Left ventricle myocardium inferior (tissue), 1 donor: ENCODE results near the gene FGD5. TPM values are rescaled to one million over a fixed set of nuclear protein-coding genes. Genes with fewer than 3 reads are reported as not detected.

Experiments used
- DNase-seq: peaks from one replicate; pipeline ENCODE4 v3.0.0-alpha.2; 2020
- H3K27ac ChIP-seq: fragments of 200-600 bp; replicated peaks from 2 replicates; pipeline ENCODE4 v1.8.0; 2021
- H3K27me3 ChIP-seq: fragments of 200-600 bp; 2 replicates; pipeline ENCODE4 v1.8.0; 2021; ENCODE audit warnings: low read depth
- H3K36me3 ChIP-seq: fragments of 200-600 bp; 2 replicates; pipeline ENCODE4 v1.8.0; 2021
- H3K4me1 ChIP-seq: fragments of 200-600 bp; 2 replicates; pipeline ENCODE4 v1.8.0; 2021
- H3K4me3 ChIP-seq: fragments of 200-600 bp; 2 replicates; pipeline ENCODE4 v1.8.0; 2021; ENCODE audit warnings: mild to moderate bottlenecking, moderate library complexity
- H3K9me3 ChIP-seq: fragments of 200-600 bp; replicated peaks from 2 replicates; pipeline ENCODE4 v1.8.0; 2021
- intact Hi-C: fragments of 100-400 bp; cut with micrococcal nuclease; formaldehyde crosslinking; loops from one replicate; pipeline ENCODE4 v1.11.0; 2022
- total RNA-seq: library from RNA; stranded (reverse); fragmentation: NEBNext Ultra II Directional; extraction: Animal tissue kit (Norgen Biotek cat#: 25700); gene quantifications from one replicate; pipeline ENCODE4 v1.2.1, GENCODE V29; 2021
- TF ChIP-seq, protein P1 (sequence below): fragments of 200-600 bp; IDR thresholded peaks from 2 replicates; pipeline ENCODE4 v1.8.0; 2021; ENCODE audit warnings: antibody characterized with exemption, mild to moderate bottlenecking, borderline replicate concordance
- donor health status: DM: no; HTN: yes; CAD: no; lungs with severe emphysema.

Gene FGD5
- total RNA-seq, 1 donor from 2014 or later, result 13.9 TPM

- H3K36me3 ChIP-seq, result peaks cover 28% of the 10 kb centered on the region
- TF ChIP-seq, protein P1, sequence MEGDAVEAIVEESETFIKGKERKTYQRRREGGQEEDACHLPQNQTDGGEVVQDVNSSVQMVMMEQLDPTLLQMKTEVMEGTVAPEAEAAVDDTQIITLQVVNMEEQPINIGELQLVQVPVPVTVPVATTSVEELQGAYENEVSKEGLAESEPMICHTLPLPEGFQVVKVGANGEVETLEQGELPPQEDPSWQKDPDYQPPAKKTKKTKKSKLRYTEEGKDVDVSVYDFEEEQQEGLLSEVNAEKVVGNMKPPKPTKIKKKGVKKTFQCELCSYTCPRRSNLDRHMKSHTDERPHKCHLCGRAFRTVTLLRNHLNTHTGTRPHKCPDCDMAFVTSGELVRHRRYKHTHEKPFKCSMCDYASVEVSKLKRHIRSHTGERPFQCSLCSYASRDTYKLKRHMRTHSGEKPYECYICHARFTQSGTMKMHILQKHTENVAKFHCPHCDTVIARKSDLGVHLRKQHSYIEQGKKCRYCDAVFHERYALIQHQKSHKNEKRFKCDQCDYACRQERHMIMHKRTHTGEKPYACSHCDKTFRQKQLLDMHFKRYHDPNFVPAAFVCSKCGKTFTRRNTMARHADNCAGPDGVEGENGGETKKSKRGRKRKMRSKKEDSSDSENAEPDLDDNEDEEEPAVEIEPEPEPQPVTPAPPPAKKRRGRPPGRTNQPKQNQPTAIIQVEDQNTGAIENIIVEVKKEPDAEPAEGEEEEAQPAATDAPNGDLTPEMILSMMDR, result no peak
- H3K9me3 ChIP-seq, result no peaks in the 10 kb centered on the region
- intact Hi-C loops, result no loop called here
- no peaks in the 10 kb centered on the region for H3K27me3 ChIP-seq
- peak within 1 kb of the TSS; percentile 85 for H3K4me3 ChIP-seq
- H3K27ac ChIP-seq, result peak within 1 kb of the TSS; percentile 96
- peaks cover 68% of the 10 kb centered on the region for H3K4me1 ChIP-seq
- DNase-seq, result peak; percentile 90
Observed at GRCh38 chr3:14947100-14947885, 128.5 kb downstream of the FGD5 start, which contains the start of gene NR2C2. NR2C2 (plus strand) TSS chr3:14947583; CDS start chr3:15003915, 56,332 bp downstream.

DNA sequence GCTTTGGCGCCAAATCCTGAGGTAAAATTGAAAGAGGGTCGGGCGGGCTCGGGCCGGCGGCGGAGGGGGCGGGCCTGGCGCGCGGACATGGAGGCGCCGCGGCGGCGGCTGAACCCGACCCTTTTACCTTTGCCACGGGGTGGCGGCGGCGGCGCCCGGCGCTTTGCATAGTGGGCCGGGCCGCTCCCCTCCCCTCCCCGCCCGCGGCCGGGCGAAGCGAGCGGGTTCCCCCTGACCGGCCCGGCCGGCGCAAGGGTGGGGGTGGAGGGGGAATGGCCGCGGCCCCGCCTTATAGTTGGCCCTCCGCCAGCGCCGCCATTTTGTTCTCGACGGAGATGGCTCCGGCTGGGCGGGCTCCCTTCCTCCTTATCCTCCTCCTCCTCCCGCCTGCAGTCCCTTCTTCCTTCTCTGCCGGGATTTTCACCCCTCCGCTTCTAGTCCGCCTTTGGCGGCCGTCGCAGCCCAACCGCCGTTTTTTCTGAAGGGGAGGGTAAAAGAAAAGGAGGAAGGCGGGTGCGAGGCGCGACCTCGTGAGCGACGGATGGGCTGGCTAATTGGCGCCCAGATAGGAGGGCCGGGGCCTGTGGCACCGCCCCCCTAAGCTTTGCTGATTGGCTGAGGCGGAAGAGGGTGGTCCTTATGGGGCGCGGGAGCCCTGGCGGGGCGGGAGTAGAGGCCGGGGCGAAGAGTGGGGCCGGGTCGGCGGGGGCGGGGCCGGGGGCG is 129.3 kb downstream of the FGD5 start:
- peak overlapping the region; percentile 85 for H3K4me3 ChIP-seq
- intact Hi-C loops, result no loop called here

GRCh38 chr3:14948609-14949038 is 129.9 kb downstream of the FGD5 start:
- H3K4me1 ChIP-seq, result peaks cover 55% of the 10 kb centered on the region
- H3K9me3 ChIP-seq, result no peaks in the 10 kb centered on the region
- intact Hi-C loops, result no loop called here
- no peak for DNase-seq
- TF ChIP-seq, protein P1, result no peak
- H3K27ac ChIP-seq, result peak overlapping the region; percentile 96
- peaks cover 19% of the 10 kb centered on the region for H3K36me3 ChIP-seq
- H3K27me3 ChIP-seq, result no peaks in the 10 kb centered on the region
- H3K4me3 ChIP-seq, result peak overlapping the region; percentile 85

More for the DNA sequence above, 129.3 kb downstream of the FGD5 start:
- Histone ChIP-seq H3K27me3 (no peaks in the 10 kb centered on the region), H3K4me1 (peaks cover 60% of the 10 kb centered on the region), H3K27ac (peak overlapping the region; percentile 96), H3K36me3 (peaks cover 25% of the 10 kb centered on the region), H3K9me3 (no peaks in the 10 kb centered on the region)
- peak; percentile 96 for DNase-seq
- TF ChIP-seq, protein P1, result no peak

GRCh38 chr3:14949126-14949525 is 130.4 kb downstream of the FGD5 start:
- peak overlapping the region; percentile 96 for H3K27ac ChIP-seq
- TF ChIP-seq, protein P1, result no peak
- no peaks in the 10 kb centered on the region for H3K27me3 ChIP-seq
- H3K9me3 ChIP-seq, result no peaks in the 10 kb centered on the region
- peaks cover 52% of the 10 kb centered on the region for H3K4me1 ChIP-seq
- DNase-seq, result no peak
- peaks cover 15% of the 10 kb centered on the region for H3K36me3 ChIP-seq
- intact Hi-C loops, result no loop called here
- peak overlapping the region; percentile 85 for H3K4me3 ChIP-seq

DNA sequence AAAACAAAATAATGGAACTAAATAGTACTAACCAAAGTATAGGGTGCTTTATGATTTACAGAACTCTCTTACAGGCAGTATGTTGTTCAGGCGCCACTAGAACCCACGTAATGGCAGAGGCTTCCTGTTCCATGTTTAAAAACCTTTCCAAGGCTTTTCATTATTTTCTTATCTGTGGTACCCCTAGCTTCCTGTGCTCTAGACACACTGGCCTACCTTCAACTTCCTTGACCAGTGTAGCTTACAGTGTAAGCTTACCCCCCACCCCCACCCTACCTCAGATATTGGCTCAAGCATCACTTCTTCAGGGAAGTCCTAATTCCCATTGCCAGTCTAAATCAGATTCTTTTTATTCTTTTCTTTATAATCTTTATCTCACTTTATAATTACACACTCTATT is 131.5 kb downstream of the FGD5 start:
- H3K36me3 ChIP-seq, result peaks cover 4% of the 10 kb centered on the region
- intact Hi-C loops, result no loop called here
- H3K9me3 ChIP-seq, result no peaks in the 10 kb centered on the region
- TF ChIP-seq, protein P1, result no peak
- H3K4me3 ChIP-seq, result no peak overlapping the region
- H3K27me3 ChIP-seq, result no peaks in the 10 kb centered on the region
- H3K27ac ChIP-seq, result no peak overlapping the region
- peaks cover 45% of the 10 kb centered on the region for H3K4me1 ChIP-seq
- DNase-seq, result no peak
